GM19351 (cell line): ENCODE results near the gene AGFG1.
A peak's percentile ranks its signal among the peaks of the same experiment; 100 is the strongest.
"Not testable (repeated sequence)": the region's sequence is repeated elsewhere in the genome, so short reads cannot be mapped to it uniquely, and the experiment has no call there.

Source experiments
- ATAC-seq: cut with Tn5 transposase; IDR thresholded peaks from one replicate; pipeline ENCODE4 v1.9.1; 2021; ENCODE audit warnings: mild to moderate bottlenecking, moderate library complexity; ENCODE audit not compliant: unreplicated experiment

AGFG1 gene

GRCh38 chr2:227529871-227530270 is 57.9 kb downstream of the AGFG1 start:
- ATAC-seq: no peak

GRCh38 chr2:227534714-227535113 is 62.8 kb downstream of the AGFG1 start:
- ATAC-seq: peak; percentile 91

- no peak for ATAC-seq
Observed at GRCh38 chr2:227536445-227536844, 64.5 kb downstream of the AGFG1 start.

- ATAC-seq: no peak
Observed at GRCh38 chr2:227539465-227539956, 67.6 kb downstream of the AGFG1 start.

- not testable (repeated sequence) for ATAC-seq
Observed at GRCh38 chr2:227540352-227540751, 68.4 kb downstream of the AGFG1 start.

GRCh38 chr2:227545990-227546389 is 74.0 kb downstream of the AGFG1 start:
- ATAC-seq: no peak

- ATAC-seq: no peak
Observed at GRCh38 chr2:227551836-227552235, 79.9 kb downstream of the AGFG1 start.

GRCh38 chr2:227562581-227562980 is 90.6 kb downstream of the AGFG1 start:
- no peak for ATAC-seq

GRCh38 chr2:227565080-227565479 is 93.1 kb downstream of the AGFG1 start:
- no peak for ATAC-seq

- ATAC-seq: no peak
Observed at GRCh38 chr2:227566012-227566411, 94.1 kb downstream of the AGFG1 start.

GRCh38 chr2:227568852-227569169 is 96.9 kb downstream of the AGFG1 start:
- ATAC-seq: no peak

- ATAC-seq: no peak
Observed at GRCh38 chr2:227570615-227571014, 98.7 kb downstream of the AGFG1 start.

GRCh38 chr2:227576110-227576509 is 104.2 kb downstream of the AGFG1 start:
- ATAC-seq: no peak

GRCh38 chr2:227576812-227577211 is 104.9 kb downstream of the AGFG1 start:
- no peak for ATAC-seq

GRCh38 chr2:227577555-227577954 is 105.6 kb downstream of the AGFG1 start:
- no peak for ATAC-seq

GRCh38 chr2:227578642-227579041 is 106.7 kb downstream of the AGFG1 start:
- ATAC-seq: no peak

GRCh38 chr2:227579791-227580190 is 107.8 kb downstream of the AGFG1 start:
- no peak for ATAC-seq

- no peak for ATAC-seq
Observed at GRCh38 chr2:227582369-227582768, 110.4 kb downstream of the AGFG1 start.

- ATAC-seq: peak; percentile 89
Observed at GRCh38 chr2:227592694-227593387, 120.9 kb downstream of the AGFG1 start.

GRCh38 chr2:227595797-227596196 is 123.8 kb downstream of the AGFG1 start:
- no peak for ATAC-seq

- ATAC-seq: no peak
Observed at GRCh38 chr2:227597036-227597435, 125.1 kb downstream of the AGFG1 start.

GRCh38 chr2:227597998-227598397 is 126.0 kb downstream of the AGFG1 start:
- no peak for ATAC-seq
